Neuronal stem cell (in vitro differentiated cells): ENCODE results near the gene FBXL7.

ENCODE experiments used
- DNase-seq: peaks from one replicate; pipeline ENCODE4 v3.0.0-alpha.2; 2013; ENCODE audit warnings: low spot score
- H2AFZ ChIP-seq: one replicate; pipeline ENCODE4 v1.6.1; 2013; ENCODE audit warnings: mild to moderate bottlenecking, low read length, inconsistent platforms
- H2AK5ac ChIP-seq: 2 replicates; pipeline ENCODE4 v1.6.1; 2013; ENCODE audit warnings: low read depth, mild to moderate bottlenecking, inconsistent platforms, low read length, moderate library complexity, mixed read lengths
- H2BK120ac ChIP-seq: 2 replicates; pipeline ENCODE4 v1.6.1; 2013; ENCODE audit warnings: low read depth, mild to moderate bottlenecking, inconsistent platforms, low read length, moderate library complexity, mixed read lengths
- H2BK12ac ChIP-seq: one replicate; pipeline ENCODE4 v1.6.1; 2013; ENCODE audit warnings: low read length, inconsistent platforms
- H2BK15ac ChIP-seq: 2 replicates; pipeline ENCODE4 v1.6.1; 2013; ENCODE audit warnings: mild to moderate bottlenecking, low read length, inconsistent platforms, mixed read lengths
- H2BK5ac ChIP-seq: one replicate; pipeline ENCODE4 v1.6.1; 2013; ENCODE audit warnings: inconsistent platforms, mild to moderate bottlenecking, low read length, moderate library complexity
- H3K14ac ChIP-seq: one replicate; pipeline ENCODE4 v1.6.1; 2013; ENCODE audit warnings: low read length, inconsistent platforms
- H3K18ac ChIP-seq: 2 replicates; pipeline ENCODE4 v1.6.1; 2013; ENCODE audit warnings: low read length, inconsistent platforms
- H3K23ac ChIP-seq: 2 replicates; pipeline ENCODE4 v1.6.1; 2013; ENCODE audit warnings: low read depth, mild to moderate bottlenecking, mixed read lengths, low read length, inconsistent platforms; ENCODE audit not compliant: poor library complexity
- H3K27ac ChIP-seq: replicated peaks from 3 replicates; pipeline ENCODE4 v1.5.1; 2013; ENCODE audit warnings: low read length, inconsistent platforms
- H3K27me3 ChIP-seq, 3 experiments: 2 replicates each; pipeline ENCODE4 v1.6.1; 2013; ENCODE audit warnings: low read length in 3 of 3, mild to moderate bottlenecking in 2 of 3, inconsistent platforms in 1 of 3, low read depth in 1 of 3, mixed read lengths in 1 of 3, moderate library complexity in 1 of 3; ENCODE audit not compliant: control insufficient read depth in 3 of 3, insufficient read depth in 3 of 3
- H3K36me3 ChIP-seq, 2 donors: replicated peaks in 1 of 2; 2 replicates each; pipeline ENCODE4 v1.6.1; 2013; ENCODE audit warnings: low read length in 2 of 2; ENCODE audit not compliant: control insufficient read depth in 2 of 2, insufficient read depth in 2 of 2
- H3K4ac ChIP-seq: 2 replicates; pipeline ENCODE4 v1.6.1; 2013; ENCODE audit warnings: inconsistent platforms, mild to moderate bottlenecking, low read length, moderate library complexity
- H3K4me1 ChIP-seq, 2 donors: 1 replicate in 1 of 2; 2 replicates in 1 of 2; pipeline ENCODE4 v1.6.1; 2013; ENCODE audit warnings: low read length in 2 of 2, low read depth in 1 of 2; ENCODE audit not compliant: control insufficient read depth in 2 of 2, insufficient read depth in 1 of 2
- H3K4me2 ChIP-seq: one replicate; pipeline ENCODE4 v1.6.1; 2013; ENCODE audit warnings: mild to moderate bottlenecking, low read length, inconsistent platforms; ENCODE audit not compliant: insufficient read depth, poor library complexity, severe bottlenecking
- H3K4me3 ChIP-seq, 2 donors: 2 replicates each; pipeline ENCODE4 v1.5.1; 2013; ENCODE audit warnings: low read length in 2 of 2, mild to moderate bottlenecking in 2 of 2, inconsistent platforms in 1 of 2, moderate library complexity in 1 of 2
- H3K79me1 ChIP-seq: one replicate; pipeline ENCODE4 v1.6.1; 2013; ENCODE audit warnings: low read depth, mild to moderate bottlenecking, inconsistent platforms, low read length, moderate library complexity
- H3K9ac ChIP-seq: one replicate; pipeline ENCODE4 v1.6.1; 2013; ENCODE audit warnings: mild to moderate bottlenecking, low read depth, low read length, inconsistent platforms; ENCODE audit not compliant: poor library complexity
- H3K9me3 ChIP-seq, 2 donors: replicated peaks in 1 of 2; 2 replicates each; pipeline versions ENCODE3 to v1.6.1; 2013; ENCODE audit warnings: low read length in 2 of 2, mild to moderate bottlenecking in 2 of 2, inconsistent platforms in 1 of 2, low read depth in 1 of 2, mixed read lengths in 1 of 2, moderate library complexity in 1 of 2; ENCODE audit not compliant: control insufficient read depth in 2 of 2, insufficient read depth in 1 of 2
- H4K8ac ChIP-seq: one replicate; pipeline ENCODE4 v1.6.1; 2013; ENCODE audit warnings: low read depth, mild to moderate bottlenecking, inconsistent platforms, low read length, moderate library complexity
- H4K91ac ChIP-seq: one replicate; pipeline ENCODE4 v1.6.1; 2013; ENCODE audit warnings: low read length, low read depth, mild to moderate bottlenecking, inconsistent platforms; ENCODE audit not compliant: poor library complexity
- WGBS, 2 donors: extraction: QIAGEN DNeasy Blood & Tissue Kit; methylation state at CpG; one replicate each; pipeline ENCODE4 v1.1.7; 2013; ENCODE audit warnings: missing lambda C conversion rate in 2 of 2, mixed read lengths in 1 of 2; ENCODE audit not compliant: insufficient read length in 2 of 2, insufficient replicate concordance in 1 of 2; ENCODE audit errors: extremely low coverage in 2 of 2; 5-methylcytosine and 5-hydroxymethylcytosine counted together

The FBXL7 gene

GRCh38 chr5:15933259-15934207 is 433.6 kb downstream of the FBXL7 start:
- H3K36me3 ChIP-seq: peaks cover 13 to 14% of the 10 kb centered on the region in 2 donors
- H3K4me3 ChIP-seq: no peak overlapping the region
- H3K18ac ChIP-seq: no peak overlapping the region
- peak; percentile 27 for DNase-seq
- no peak overlapping the region for H4K8ac ChIP-seq
- no peak overlapping the region for H2BK120ac ChIP-seq
- no peak overlapping the region for H3K23ac ChIP-seq
- peaks cover 2% of the 10 kb centered on the region for H3K79me1 ChIP-seq
- H2BK12ac ChIP-seq: no peak overlapping the region
- H3K27me3 ChIP-seq: no peaks in the 10 kb centered on the region
- WGBS, 2 donors: no CpG with 5 or more reads among the region's 13 CpGs
- H2BK15ac ChIP-seq: no peak overlapping the region
- no peaks in the 10 kb centered on the region for H3K9me3 ChIP-seq
- peaks cover 2 to 5% of the 10 kb centered on the region in 2 donors for H3K4me1 ChIP-seq
- H3K14ac ChIP-seq: no peak overlapping the region
- no peak overlapping the region for H2BK5ac ChIP-seq
- H4K91ac ChIP-seq: no peak overlapping the region
- H2AK5ac ChIP-seq: no peak overlapping the region
- no peak overlapping the region for H3K4me2 ChIP-seq
- H2AFZ ChIP-seq: no peak overlapping the region
- no peak overlapping the region for H3K9ac ChIP-seq
- H3K4ac ChIP-seq: no peak overlapping the region
- no peak overlapping the region for H3K27ac ChIP-seq

- Histone ChIP-seq H3K79me1 (peaks cover 2% of the 10 kb centered on the region), H3K18ac (peak overlapping the region; percentile 73), H4K91ac (peak overlapping the region; percentile 83), H3K4me2 (no peak overlapping the region), H3K27ac (no peak overlapping the region), H3K27me3 (no peaks in the 10 kb centered on the region), H2AFZ (no peak overlapping the region), H4K8ac (peak overlapping the region; percentile 76), H3K4ac (no peak overlapping the region), H2BK15ac (peak overlapping the region; percentile 32), H2BK12ac (peak overlapping the region; percentile 65), H3K4me3 (peak overlapping the region in 1 of 2 donors; percentile 13), H3K14ac (peak overlapping the region; percentile 39), H2BK120ac (no peak overlapping the region), H2AK5ac (no peak overlapping the region), H3K4me1 (peaks cover 0 to 5% of the 10 kb centered on the region in 2 donors), H3K9ac (peak overlapping the region; percentile 15), H3K36me3 (peaks cover 13 to 14% of the 10 kb centered on the region in 2 donors), H2BK5ac (peak overlapping the region; percentile 32), H3K23ac (peak overlapping the region; percentile 83), H3K9me3 (no peaks in the 10 kb centered on the region)
- WGBS, 2 donors: no CpG with 5 or more reads among the region's 60 CpGs
- no peak for DNase-seq
These were observed 436.7 kb downstream of the FBXL7 start for GRCh38 chr5:15936505-15937245.

GRCh38 chr5:15937708-15938107 is 437.7 kb downstream of the FBXL7 start:
- Histone ChIP-seq H4K91ac (no peak overlapping the region), H3K27ac (no peak overlapping the region), H3K4ac (no peak overlapping the region), H3K4me3 (no peak overlapping the region), H2AK5ac (no peak overlapping the region), H3K9me3 (no peaks in the 10 kb centered on the region), H3K4me2 (no peak overlapping the region), H3K36me3 (peaks cover 13 to 14% of the 10 kb centered on the region in 2 donors), H2BK5ac (no peak overlapping the region), H3K18ac (no peak overlapping the region), H3K9ac (no peak overlapping the region), H3K79me1 (peaks cover 2% of the 10 kb centered on the region), H3K27me3 (no peaks in the 10 kb centered on the region), H3K23ac (no peak overlapping the region), H4K8ac (no peak overlapping the region), H2AFZ (no peak overlapping the region), H2BK15ac (no peak overlapping the region), H3K4me1 (peaks cover 0 to 5% of the 10 kb centered on the region in 2 donors), H3K14ac (no peak overlapping the region), H2BK120ac (no peak overlapping the region), H2BK12ac (no peak overlapping the region)
- no peak for DNase-seq
- no CpG with 5 or more reads among the region's 1 CpG for WGBS, 2 donors

- Histone ChIP-seq H3K4ac (no peak overlapping the region), H3K79me1 (peaks cover 2% of the 10 kb centered on the region), H3K4me3 (no peak overlapping the region), H3K27ac (no peak overlapping the region), H3K18ac (no peak overlapping the region), H4K8ac (no peak overlapping the region), H3K36me3 (peaks cover 13 to 14% of the 10 kb centered on the region in 2 donors), H3K9me3 (no peaks in the 10 kb centered on the region), H2BK120ac (no peak overlapping the region), H3K9ac (no peak overlapping the region), H2AK5ac (no peak overlapping the region), H3K4me1 (peaks cover 0 to 5% of the 10 kb centered on the region in 2 donors), H3K14ac (no peak overlapping the region), H2BK15ac (no peak overlapping the region), H2BK12ac (no peak overlapping the region), H3K27me3 (no peaks in the 10 kb centered on the region), H4K91ac (no peak overlapping the region), H3K23ac (no peak overlapping the region), H2AFZ (no peak overlapping the region), H2BK5ac (no peak overlapping the region), H3K4me2 (no peak overlapping the region)
- no CpG with 5 or more reads among the region's 4 CpGs for WGBS, 2 donors
- no peak for DNase-seq
These were observed 438.2 kb downstream of the FBXL7 start for GRCh38 chr5:15938186-15938585.
